GM12878 (cell line): ENCODE results near the gene EML5.

Experiments
- CEBPB ChIP-seq, 2 experiments: fragments of 150-350 bp in 1 of 2; IDR thresholded peaks; 2 replicates each; pipeline ENCODE4 v1.6.1; 2012 to 2014; ENCODE audit warnings: low read depth in 2 of 2, low read length in 2 of 2, borderline replicate concordance in 1 of 2, inconsistent platforms in 1 of 2
- ETV6 ChIP-seq, 2 experiments: fragments of 450-650 bp in 1 of 2; IDR thresholded peaks in 1 of 2; conservative IDR thresholded peaks in 1 of 2; 2 replicates each; pipeline ENCODE4 v1.6.1; 2014; ENCODE audit warnings: antibody characterized with exemption in 1 of 2, borderline replicate concordance in 1 of 2, low read depth in 1 of 2, mild to moderate bottlenecking in 1 of 2, moderate library complexity in 1 of 2
- GABPA ChIP-seq: IDR thresholded peaks from 2 replicates; pipeline ENCODE4 v1.6.1; 2014; ENCODE audit warnings: antibody characterized with exemption, low read depth, mild to moderate bottlenecking, inconsistent platforms
- NFIC ChIP-seq: IDR thresholded peaks from 2 replicates; pipeline ENCODE4 v1.6.1; 2012; ENCODE audit warnings: low read depth, mild to moderate bottlenecking, inconsistent platforms, low read length, moderate library complexity
- POLR2AphosphoS5 ChIP-seq: IDR thresholded peaks from 2 replicates; pipeline ENCODE4 v1.6.1; 2011; ENCODE audit warnings: mild to moderate bottlenecking, low read length, inconsistent platforms
- SIN3A ChIP-seq: IDR thresholded peaks from 2 replicates; pipeline ENCODE4 v1.6.1; 2012; ENCODE audit warnings: low read depth, low read length, improper control_type of control experiment
- STAT3 ChIP-seq: IDR thresholded peaks from 2 replicates; pipeline ENCODE4 v1.6.1; 2011; ENCODE audit warnings: low read depth, low read length, improper control_type of control experiment
- SUPT20H ChIP-seq: IDR thresholded peaks from 2 replicates; pipeline ENCODE4 v1.6.1; 2011; ENCODE audit warnings: low read depth, mild to moderate bottlenecking, low read length, moderate library complexity, borderline replicate concordance; ENCODE audit not compliant: control insufficient read depth
- YY1 ChIP-seq: IDR thresholded peaks from 2 replicates; pipeline ENCODE4 v1.6.1; 2011; ENCODE audit warnings: low read depth, mild to moderate bottlenecking, low read length
- ZNF24 ChIP-seq: fragments of 450-650 bp; IDR thresholded peaks from 2 replicates; pipeline ENCODE4 v1.6.1; 2017; ENCODE audit warnings: antibody characterized with exemption, mild to moderate bottlenecking
- TF ChIP-seq, protein P1 (sequence below), 3 experiments: IDR thresholded peaks in 2 of 3; conservative IDR thresholded peaks in 1 of 3; 2 replicates each; pipeline ENCODE4 v1.5.1; 2011; ENCODE audit warnings: low read depth in 3 of 3, low read length in 3 of 3, mild to moderate bottlenecking in 3 of 3, control low read depth in 2 of 3, moderate library complexity in 2 of 3, inconsistent platforms in 1 of 3, mixed read lengths in 1 of 3; ENCODE audit not compliant: control insufficient read depth in 2 of 3, insufficient read depth in 1 of 3; ENCODE audit errors: extremely low read depth in 1 of 3
- TF ChIP-seq, protein P2 (sequence below): IDR thresholded peaks from 2 replicates; pipeline ENCODE4 v1.6.1; 2011; ENCODE audit warnings: mild to moderate bottlenecking, low read depth, low read length, moderate library complexity; ENCODE audit not compliant: insufficient replicate concordance

DNA sequence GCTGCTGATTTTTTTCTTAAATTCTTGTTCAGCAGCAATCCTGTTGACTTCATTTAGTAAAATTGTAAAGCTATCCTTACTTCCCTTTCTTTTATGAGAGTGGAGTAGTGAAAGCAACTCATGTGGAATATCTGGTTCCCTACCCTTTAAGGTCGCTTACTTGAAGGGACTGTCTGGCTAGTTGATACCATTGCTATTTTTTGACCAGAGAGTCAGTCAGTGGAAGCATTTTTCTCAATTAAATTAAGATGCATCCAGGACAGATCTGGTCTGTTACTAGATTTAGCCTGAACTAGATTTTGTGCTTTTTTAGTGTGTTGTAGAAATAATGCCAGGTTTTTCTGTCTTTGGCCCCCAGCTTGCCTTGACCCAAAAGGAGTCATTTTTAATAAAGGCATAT, 49.7 kb upstream of the EML5 start:
- TF ChIP-seq ZNF24 = no peak
- TF ChIP-seq, protein P1, sequence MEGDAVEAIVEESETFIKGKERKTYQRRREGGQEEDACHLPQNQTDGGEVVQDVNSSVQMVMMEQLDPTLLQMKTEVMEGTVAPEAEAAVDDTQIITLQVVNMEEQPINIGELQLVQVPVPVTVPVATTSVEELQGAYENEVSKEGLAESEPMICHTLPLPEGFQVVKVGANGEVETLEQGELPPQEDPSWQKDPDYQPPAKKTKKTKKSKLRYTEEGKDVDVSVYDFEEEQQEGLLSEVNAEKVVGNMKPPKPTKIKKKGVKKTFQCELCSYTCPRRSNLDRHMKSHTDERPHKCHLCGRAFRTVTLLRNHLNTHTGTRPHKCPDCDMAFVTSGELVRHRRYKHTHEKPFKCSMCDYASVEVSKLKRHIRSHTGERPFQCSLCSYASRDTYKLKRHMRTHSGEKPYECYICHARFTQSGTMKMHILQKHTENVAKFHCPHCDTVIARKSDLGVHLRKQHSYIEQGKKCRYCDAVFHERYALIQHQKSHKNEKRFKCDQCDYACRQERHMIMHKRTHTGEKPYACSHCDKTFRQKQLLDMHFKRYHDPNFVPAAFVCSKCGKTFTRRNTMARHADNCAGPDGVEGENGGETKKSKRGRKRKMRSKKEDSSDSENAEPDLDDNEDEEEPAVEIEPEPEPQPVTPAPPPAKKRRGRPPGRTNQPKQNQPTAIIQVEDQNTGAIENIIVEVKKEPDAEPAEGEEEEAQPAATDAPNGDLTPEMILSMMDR (IDR thresholded peaks at IDR 0.05 in 2 of 3, conservative IDR thresholded peaks at IDR 0.05 in 1 of 3; ENCODE audit: control insufficient read depth in 2 of 3, extremely low read depth in 1 of 3, insufficient read depth in 1 of 3, low read depth in 3 of 3, low read length in 3 of 3) = no peak
- no peak for TF ChIP-seq NFIC
- TF ChIP-seq YY1 = no peak
- TF ChIP-seq SIN3A = no peak
- no peak for TF ChIP-seq GABPA
- no peak for TF ChIP-seq ETV6 (conservative IDR thresholded peaks at IDR 0.05 in 1 of 2, IDR thresholded peaks at IDR 0.05 in 1 of 2; ENCODE audit: borderline replicate concordance in 1 of 2, low read depth in 1 of 2)
- no peak for TF ChIP-seq CEBPB (IDR thresholded peaks at IDR 0.05; ENCODE audit: borderline replicate concordance in 1 of 2, low read depth in 2 of 2, low read length in 2 of 2)
- no peak for TF ChIP-seq STAT3
- no peak for TF ChIP-seq POLR2AphosphoS5
- TF ChIP-seq, protein P2, sequence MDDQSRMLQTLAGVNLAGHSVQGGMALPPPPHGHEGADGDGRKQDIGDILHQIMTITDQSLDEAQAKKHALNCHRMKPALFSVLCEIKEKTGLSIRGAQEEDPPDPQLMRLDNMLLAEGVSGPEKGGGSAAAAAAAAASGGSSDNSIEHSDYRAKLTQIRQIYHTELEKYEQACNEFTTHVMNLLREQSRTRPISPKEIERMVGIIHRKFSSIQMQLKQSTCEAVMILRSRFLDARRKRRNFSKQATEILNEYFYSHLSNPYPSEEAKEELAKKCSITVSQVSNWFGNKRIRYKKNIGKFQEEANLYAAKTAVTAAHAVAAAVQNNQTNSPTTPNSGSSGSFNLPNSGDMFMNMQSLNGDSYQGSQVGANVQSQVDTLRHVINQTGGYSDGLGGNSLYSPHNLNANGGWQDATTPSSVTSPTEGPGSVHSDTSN = no peak
- TF ChIP-seq SUPT20H = no peak
